EL (cell line): ENCODE results near the gene MAP4.
"Not testable (repeated sequence)": the region's sequence is repeated elsewhere in the genome, so short reads cannot be mapped to it uniquely, and the experiment has no call there.

Source experiments
- DNase-seq: peaks from one replicate; pipeline ENCODE4 v3.0.0-alpha.2; 2016

Gene MAP4

GRCh38 chr3:47891613-47892005, 124.6 kb downstream of the MAP4 start:
- no peak for DNase-seq

- DNase-seq, result no peak
These were observed 125.2 kb downstream of the MAP4 start for GRCh38 chr3:47890828-47891612.

- DNase-seq, result no peak
These were observed 125.9 kb downstream of the MAP4 start for GRCh38 chr3:47890126-47890827.

- DNase-seq, result no peak
These were observed 127.0 kb downstream of the MAP4 start for GRCh38 chr3:47888986-47889757.

- DNase-seq, result not testable (repeated sequence)
These were observed 128.2 kb downstream of the MAP4 start for GRCh38 chr3:47887991-47888390.

GRCh38 chr3:47885168-47885567, 131.0 kb downstream of the MAP4 start:
- DNase-seq, result no peak

GRCh38 chr3:47884603-47885002, 131.6 kb downstream of the MAP4 start:
- no peak for DNase-seq

- no peak for DNase-seq
These were observed 133.9 kb downstream of the MAP4 start for GRCh38 chr3:47882338-47882737.

- DNase-seq, result no peak
These were observed 138.5 kb downstream of the MAP4 start for GRCh38 chr3:47877719-47878118.

GRCh38 chr3:47877290-47877689, 138.9 kb downstream of the MAP4 start:
- DNase-seq, result peak; percentile 52

- no peak for DNase-seq
These were observed 141.3 kb downstream of the MAP4 start for GRCh38 chr3:47874913-47875312.

- DNase-seq, result no peak
These were observed 141.8 kb downstream of the MAP4 start for GRCh38 chr3:47874438-47874837.

GRCh38 chr3:47872916-47873315, 143.3 kb downstream of the MAP4 start:
- no peak for DNase-seq

GRCh38 chr3:47871389-47871788, 144.8 kb downstream of the MAP4 start:
- DNase-seq, result no peak

- no peak for DNase-seq
These were observed 145.4 kb downstream of the MAP4 start for GRCh38 chr3:47870702-47871260.

GRCh38 chr3:47870156-47870555, 146.1 kb downstream of the MAP4 start:
- DNase-seq, result no peak

GRCh38 chr3:47868306-47868705, 147.9 kb downstream of the MAP4 start:
- DNase-seq, result no peak

GRCh38 chr3:47867451-47868044, 148.7 kb downstream of the MAP4 start:
- no peak for DNase-seq

- DNase-seq, result no peak
These were observed 151.0 kb downstream of the MAP4 start for GRCh38 chr3:47865192-47865591.

GRCh38 chr3:47863391-47864128, 152.7 kb downstream of the MAP4 start:
- DNase-seq, result no peak

GRCh38 chr3:47859956-47860605, 156.1 kb downstream of the MAP4 start:
- no peak for DNase-seq

- no peak for DNase-seq
These were observed 159.1 kb downstream of the MAP4 start for GRCh38 chr3:47857151-47857550.
